Measurements from ENCODE around the gene DIPK1C.

Gene DIPK1C

DNA sequence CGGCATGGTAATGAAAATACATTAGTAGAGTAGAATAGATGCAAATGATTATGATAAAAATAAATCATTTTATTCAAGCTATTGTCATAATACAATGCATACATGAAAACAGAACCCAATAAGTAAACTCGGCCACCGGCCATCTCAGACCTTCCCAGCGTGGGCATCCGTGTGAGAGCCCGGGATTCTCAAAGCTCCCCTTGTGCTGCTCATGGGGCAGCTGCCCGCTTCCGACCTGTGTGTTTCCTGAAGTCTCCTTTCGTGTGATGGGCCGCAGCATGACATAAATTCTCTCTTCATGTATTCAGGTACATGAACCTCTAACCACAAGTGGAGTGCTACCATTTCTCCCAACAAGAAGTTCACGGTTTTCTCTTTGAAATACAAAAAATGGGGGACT, 25.6 kb upstream of the DIPK1C start:
- DNase-seq (ENCODE audit: low read depth, low spot score), result no peak

DNA sequence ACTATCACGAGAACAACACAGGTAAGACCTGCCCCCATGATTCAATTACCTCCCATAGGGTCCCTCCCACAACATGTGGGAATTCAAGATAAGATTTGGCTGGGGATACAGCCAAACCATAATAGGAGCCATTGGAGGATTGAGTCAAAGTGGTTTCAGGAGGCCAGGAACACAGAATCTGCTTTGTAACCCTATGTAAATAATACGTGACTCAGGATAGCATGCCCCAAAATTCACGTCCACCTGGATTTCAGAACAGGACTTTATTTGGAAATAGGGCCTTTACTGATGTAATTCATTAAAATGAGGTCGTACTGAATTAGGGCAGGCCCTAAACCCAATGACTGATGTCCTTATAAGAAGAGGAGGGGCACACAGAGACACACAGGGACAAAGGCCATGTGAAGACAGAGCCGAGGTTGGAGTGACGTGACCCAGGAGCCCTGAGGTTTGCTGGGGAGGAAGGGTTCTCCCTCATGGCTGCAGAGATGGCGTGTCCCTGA, 23.1 kb upstream of the DIPK1C start:
- no peak for DNase-seq (ENCODE audit: low read depth, low spot score)

DNA sequence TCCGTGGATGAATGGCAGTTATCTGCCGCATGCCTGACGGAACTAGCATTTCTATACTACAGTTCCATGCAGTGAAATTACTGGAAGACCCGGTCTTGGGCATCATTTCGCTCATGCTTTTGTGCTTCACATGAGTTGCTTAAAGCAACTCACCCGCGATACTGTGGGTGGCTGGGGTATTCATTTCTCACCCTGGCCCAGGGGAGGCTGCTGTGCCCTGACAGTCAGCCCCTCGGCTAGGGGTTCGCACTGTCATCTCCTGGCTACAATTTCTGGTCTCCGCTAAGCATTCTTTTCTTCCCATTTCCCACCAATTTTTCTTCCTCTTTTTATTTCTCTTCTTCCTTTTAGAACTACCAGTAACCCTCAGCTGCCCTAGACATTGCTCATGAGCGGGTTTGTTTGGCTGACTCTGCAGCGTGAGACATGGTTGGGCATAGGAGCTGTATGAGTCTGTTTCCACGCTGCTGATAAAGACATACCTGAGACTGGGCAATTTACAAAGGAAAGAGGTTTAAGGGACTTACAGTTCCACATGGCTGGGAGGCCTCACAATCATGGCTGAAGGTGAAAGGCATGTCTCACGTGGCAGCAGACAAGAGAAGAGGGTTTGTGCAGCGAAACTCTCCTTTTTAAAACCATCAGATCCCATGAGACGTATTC, 22.5 kb upstream of the DIPK1C start:
- no peak for DNase-seq (ENCODE audit: low read depth, low spot score)

DNA sequence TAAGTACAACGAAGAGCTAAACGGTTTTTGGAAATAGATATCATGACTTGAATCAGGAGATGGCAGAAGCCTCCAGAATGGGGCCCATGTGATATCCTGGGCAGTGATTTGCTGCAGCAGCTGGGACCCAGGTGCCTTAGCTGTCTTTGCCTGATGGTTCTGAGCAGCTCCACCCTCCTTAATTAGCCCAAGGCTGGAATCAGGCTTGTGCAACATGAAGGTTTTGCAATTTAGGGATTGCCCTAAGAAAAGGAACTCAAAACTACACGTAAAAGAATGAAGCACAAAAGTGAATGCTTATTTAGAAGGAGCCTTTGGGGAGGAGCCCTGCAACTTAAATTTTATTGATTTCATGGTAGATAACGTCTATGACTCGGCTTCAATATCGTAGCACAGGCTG, 21.8 kb upstream of the DIPK1C start:
- no peak for DNase-seq (ENCODE audit: low read depth, low spot score)

DNA sequence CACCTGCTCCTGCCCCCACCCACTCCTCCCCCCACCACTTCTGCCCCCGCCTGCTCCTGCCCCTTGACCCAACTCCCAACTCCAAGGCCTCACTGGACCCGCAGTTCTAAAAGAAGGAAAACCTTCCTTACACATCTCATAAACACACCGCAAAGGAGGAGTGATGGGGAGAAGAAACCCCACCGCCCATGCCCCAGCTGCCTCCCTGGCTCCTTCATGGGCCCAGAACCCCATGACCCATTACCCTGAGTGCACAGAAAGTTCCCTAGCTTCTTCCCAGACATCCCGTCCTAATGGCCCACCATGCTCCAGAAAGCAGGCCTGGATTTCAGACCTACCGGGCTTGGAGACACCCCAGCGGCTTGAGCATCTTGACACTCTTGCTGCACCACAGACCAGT, 21.2 kb upstream of the DIPK1C start:
- DNase-seq (ENCODE audit: low read depth, low spot score), result no peak

DNA sequence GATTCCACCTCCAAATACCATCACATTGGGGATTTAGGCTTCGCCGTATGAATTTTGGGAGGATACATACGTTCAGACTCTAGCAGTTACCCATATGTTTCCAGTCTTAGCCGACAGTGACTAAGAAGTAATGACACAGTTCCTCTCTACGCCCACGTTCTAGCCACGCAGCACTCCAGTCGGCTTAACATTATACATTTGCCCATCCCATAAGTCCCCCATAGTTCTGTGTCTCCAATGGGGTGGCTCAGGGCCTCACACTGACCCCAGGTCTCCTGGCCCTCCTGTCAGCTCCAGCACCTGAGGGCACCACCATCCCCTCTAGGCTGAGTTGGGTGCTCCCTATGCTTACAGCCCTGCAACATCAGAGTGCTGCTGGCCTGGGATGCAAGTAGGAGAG, 20.7 kb upstream of the DIPK1C start:
- no peak for DNase-seq (ENCODE audit: low read depth, low spot score)

DNA sequence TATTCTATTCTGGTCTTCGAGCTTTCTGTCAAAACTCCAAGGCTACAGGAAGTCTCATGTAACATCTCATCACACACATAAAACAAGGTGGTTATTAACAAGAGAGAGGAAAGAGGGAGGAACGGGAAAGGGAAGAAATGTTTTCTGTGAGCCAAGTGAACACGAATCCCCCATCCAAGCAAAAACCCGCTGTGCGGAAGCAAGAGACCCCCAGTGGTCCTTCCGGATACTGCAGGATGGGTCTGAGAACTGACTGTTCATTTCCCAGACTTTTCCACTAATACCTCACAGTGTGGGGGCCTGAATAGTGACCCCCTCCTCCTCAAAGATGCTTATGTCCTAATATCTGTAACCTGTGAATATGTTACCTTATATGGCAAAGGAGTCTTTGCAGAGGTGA, 19.0 kb upstream of the DIPK1C start:
- no peak for DNase-seq (ENCODE audit: low read depth, low spot score)

DNA sequence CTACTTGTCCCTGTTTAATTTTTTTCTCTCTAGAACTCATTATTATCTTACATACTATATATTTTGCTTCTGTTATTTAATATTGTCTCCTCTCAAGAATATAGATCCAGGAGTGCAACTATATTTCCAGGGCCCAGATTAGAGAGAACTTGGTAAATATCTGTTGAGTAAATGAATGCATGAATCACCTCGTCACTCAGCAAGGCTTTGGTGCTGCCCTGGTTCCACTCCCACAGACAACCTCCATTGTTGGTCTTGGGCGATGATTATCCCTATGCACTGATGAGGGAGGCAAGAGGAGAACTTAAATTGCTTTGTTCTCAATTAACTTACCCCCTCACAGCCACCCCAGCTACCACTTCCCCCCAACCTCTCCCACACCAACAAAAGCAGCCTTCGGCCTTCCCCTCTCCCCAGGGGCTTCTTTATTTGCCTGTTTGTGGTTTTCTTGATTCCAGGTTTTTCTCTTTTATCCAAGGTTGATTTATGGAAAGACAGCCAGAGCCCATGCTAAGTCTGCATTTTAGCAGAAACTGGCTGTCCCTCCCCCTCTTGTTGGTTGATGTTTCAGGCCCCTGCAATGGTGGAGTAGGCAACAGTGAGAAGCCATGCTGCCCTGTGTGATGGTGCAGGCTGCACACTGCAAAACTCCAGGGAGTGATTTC, 17.0 kb upstream of the DIPK1C start:
- DNase-seq (ENCODE audit: low read depth, low spot score), result no peak

DNA sequence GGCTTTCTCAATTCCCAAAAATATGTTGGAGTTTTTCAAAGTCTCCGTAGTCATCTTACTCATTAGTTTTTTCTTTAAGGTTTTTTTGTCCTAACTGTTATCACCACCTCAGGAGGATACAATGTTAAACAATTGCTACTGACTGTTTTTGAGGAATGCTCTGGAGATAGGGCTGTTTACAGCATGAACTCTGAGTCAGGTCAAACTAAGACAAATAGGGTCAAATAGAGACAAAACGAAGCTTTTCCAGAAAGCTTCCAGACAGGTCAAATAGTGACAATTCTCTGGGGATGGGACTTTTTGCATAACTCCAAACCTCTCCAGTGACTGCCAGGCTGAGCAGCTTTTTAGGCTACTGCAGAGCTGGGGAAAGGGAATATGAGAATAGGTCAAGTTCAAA, 15.2 kb upstream of the DIPK1C start:
- no peak for DNase-seq (ENCODE audit: low read depth, low spot score)

DNA sequence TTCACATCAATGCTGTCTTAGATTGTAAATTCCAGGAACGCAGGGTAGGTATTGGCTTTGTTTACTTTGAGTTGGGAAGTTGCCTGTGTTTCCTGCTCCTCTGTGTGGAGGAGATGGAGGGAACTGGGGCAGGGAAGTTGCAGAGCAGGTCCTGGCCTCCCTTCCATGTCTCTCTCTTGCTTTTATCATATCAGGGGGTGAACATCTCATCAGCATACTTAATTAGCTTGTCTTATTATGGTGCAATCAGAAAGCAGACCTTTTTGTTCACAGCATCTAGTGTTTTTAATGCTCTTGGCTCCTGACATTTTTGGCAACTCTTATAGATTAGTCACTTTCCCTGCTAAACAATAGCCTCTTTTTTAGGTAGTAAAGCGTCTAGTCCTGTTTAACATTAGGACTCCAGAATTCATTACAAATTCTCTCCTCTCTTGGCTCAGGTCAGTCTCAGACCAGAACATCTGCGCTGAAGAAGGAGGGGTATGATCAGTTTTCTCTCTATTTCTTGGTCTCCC, 11.5 kb upstream of the DIPK1C start:
- no peak for DNase-seq (ENCODE audit: low read depth, low spot score)

DNA sequence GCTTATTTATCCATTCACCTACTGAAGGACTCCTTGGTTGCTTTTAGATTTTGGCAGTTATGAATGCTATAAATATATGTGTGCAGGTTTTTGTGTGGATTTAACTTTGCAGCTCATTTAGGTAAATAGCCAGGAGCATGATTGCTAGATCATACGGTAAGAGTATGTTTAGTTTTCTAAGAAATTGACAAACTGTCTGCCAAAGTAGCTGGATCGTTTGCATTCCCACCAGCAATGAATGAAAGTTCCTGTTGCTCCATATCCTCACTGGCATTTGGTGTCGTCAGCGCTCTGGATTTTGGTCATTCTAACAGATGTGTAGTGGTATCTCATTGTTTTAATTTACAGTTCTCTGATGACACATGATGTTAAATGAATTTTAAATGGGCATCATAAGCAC, 8.7 kb upstream of the DIPK1C start:
- no peak for DNase-seq (ENCODE audit: low read depth, low spot score)

DNA sequence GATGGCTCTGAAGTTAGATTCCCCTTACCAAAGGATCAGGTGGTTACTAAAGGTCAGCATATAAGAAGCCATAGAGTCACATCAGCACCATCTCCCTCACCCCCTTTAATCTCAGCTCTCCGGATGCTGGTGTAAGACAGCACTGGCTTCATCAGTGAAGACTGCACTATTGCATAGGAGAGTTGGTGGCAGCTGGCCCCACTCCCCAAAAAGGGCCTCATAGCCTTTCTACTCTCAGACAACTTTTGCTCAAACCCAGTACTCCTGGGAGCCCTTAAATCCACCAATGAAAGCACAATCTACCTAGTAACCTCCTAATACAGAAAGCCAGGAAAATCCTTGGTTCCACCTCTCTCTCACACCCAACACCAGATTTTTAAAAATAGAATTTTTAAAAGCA, 6.9 kb upstream of the DIPK1C start:
- no peak for DNase-seq (ENCODE audit: low read depth, low spot score)

DNA sequence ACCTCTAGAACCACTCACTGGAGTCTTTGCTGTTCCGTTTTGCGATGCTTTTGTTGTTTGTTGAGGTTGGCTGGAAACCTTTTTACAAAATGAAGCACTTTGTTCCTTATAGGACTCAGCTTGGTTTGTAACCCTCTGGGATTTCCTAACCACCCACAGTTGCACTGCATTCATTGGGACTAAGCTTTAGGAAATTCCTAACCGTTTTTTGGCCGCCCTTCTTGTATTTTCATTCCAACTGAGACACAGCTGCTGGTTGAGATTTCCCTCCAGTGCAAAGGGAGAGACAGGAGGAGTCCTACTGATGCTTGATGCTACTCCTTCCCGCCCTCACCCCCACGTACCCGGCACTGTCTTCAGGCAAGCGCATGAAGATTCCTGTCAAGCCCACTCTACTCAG, 6.1 kb upstream of the DIPK1C start:
- DNase-seq (ENCODE audit: low read depth, low spot score), result no peak

DNA sequence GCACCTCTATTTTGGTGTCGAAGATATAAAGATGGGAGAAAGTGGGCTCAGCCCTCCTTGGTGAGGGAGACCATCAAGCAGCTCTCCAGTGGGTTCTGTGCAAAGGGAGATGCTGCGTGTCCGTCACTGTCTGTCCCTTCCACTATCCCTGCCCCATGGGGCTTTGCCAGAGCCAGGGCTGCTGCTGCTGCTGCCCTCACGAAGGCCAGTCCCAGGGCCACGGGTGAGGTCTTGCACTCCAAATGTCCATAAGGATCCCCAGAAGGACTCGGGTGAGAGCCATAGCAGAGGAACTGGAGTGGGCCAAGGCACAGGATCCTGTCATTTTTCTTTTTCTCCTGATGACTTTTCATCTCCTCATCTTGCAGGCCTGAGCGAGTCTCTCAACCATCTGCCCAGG, 3.7 kb upstream of the DIPK1C start:
- no peak for DNase-seq (ENCODE audit: low read depth, low spot score)

DNA sequence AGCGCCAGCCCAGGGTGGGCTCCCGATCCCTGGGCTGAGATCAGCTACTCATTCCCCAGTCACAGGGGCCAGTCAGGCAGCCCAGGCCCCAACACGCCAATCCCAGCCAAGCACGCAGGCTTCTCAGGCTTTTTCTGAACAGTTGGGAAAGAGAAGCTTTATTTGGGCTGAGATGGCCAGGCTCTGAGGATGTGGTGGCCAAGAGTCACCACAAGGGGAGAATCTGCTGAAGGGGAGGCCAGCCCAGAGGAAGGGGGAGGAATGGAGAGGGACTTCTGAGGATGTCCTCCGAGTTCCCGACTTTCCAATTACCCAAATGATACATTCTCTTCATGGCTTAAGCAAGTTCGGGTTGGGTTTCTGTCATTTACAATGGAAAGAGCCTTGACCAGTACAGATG, 2.8 kb upstream of the DIPK1C start:
- peak; percentile 54 for DNase-seq (ENCODE audit: low read depth, low spot score)

DNA sequence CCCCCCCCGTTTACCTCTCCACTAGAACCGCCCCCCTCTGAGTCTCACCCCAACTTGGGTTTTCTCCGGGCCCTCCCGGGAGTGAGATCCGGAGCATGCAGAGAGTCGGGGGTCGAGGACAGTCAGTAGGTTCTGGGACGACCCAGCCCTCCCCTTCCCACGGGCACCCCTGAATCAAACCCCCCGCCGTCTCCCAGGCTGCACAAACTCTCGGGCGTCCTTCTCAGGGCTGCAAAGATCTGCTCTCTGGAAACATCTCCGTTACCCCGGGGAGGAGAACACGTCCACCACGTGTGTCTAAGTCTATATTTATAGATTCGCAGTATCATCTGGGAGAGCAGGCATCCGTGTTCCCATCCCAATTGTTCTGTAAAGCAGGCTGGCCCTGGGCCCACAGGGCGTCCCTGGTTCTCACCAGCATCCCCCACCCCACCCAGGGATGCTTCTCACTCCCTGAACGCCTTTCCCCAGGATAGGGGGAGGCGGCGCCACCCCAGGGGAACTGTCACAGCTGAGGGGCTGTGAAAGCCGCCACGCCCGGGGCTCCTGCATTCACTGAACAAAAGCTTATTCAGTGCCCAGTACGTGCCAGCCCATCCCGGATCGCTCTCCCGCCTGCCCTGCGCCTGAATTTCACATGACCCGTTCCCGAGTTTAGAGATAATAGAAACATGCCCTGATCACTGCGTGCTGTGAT, 765 bp upstream of the DIPK1C start:
- no peak for DNase-seq (ENCODE audit: low read depth, low spot score)

DNA sequence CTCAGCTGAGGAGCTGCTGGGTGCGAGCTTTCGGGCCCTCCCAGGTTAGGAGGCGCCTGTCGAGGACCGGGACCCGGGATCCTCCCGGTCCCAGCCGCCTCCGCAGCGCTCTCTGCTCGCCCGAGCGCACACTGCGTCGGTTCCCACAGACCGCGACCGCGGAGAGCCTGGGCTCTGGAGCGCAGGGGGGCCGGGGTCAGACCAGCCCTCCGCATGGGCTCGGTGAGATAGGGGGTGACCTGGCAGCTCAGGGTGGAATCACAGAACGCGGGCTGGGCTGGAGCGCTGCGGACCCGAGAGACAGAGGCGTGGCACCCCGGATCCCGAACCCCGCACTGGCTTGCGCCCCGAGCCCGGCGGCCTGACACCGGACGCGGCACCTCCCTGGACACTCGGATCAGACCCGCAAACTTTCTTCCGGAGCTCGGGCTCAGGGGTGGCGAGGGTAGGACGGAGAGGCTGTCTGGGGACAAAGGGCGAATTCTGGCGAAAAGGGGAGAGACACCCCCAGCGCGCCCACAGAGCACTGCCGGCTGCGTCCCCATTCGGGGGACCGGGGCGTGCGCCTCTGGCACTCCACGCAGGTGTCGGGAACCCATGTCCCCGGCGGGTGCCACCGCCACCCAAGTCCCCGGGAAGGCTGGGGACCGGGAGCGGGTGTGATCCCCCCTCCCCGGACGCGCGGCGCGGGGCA, 612 bp downstream of the DIPK1C start:
- DNase-seq (ENCODE audit: low read depth, low spot score), result no peak

DNA sequence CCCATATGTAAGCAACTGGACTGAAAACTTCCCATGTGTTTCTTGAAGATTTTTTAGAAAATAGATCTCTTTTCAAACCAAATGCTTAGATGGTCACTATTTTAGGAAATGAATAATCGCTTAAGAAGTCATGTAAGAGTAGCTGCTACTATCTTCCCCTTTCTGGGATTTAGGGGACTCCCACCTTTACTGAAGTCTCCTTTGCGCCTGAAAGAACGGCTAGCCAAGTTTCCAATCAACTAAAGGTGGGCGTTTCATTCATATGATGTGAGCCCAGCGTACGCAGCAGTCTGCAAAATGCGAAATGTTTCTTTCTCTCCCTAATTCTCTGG, 1.1 kb downstream of the DIPK1C start:
- DNase-seq (ENCODE audit: low read depth, low spot score), result no peak

DNA sequence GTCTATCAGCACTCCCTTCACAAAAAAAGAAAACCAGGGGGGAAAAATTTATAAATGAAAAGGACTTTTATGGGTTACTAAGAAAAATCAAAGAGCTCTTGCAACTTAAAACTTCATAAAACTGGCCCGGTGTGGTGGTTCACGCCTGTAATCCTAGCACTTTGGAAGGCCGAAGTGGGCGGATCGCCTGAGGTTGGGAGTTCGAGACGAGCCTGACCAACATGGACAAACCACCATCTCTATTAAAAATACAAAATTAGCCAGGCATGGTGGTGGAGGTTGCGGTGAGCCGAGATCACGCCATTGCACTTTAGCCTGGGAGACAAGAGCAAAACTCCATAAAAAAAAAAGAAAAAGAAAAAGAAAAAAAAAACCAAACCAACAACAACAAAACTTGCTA, 1.7 kb downstream of the DIPK1C start:
- DNase-seq (ENCODE audit: low read depth, low spot score), result no peak

DNA sequence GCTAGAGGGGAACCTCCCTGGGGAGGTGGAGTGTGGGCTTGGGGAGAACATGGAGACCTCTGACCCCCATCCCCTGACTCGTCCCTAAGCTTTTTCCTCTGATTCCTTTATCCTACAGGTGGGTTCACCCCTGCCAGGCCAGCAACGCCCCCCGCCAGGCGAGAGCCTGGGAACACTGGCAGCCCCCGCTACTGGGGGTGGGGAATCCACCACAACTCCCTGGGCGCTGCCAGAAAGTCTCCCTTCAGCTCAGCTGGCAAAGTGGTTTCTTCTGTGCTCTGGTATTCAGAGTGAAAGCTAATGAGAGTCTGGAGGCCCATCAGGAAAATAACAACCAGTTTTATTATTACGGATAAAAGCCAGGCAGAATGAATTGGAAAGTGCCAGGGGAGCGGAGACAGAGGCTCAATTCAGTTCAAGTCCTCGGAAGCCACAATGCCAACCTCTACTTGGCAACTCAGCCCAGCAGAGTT, 2.8 kb downstream of the DIPK1C start:
- no peak for DNase-seq (ENCODE audit: low read depth, low spot score)

DNA sequence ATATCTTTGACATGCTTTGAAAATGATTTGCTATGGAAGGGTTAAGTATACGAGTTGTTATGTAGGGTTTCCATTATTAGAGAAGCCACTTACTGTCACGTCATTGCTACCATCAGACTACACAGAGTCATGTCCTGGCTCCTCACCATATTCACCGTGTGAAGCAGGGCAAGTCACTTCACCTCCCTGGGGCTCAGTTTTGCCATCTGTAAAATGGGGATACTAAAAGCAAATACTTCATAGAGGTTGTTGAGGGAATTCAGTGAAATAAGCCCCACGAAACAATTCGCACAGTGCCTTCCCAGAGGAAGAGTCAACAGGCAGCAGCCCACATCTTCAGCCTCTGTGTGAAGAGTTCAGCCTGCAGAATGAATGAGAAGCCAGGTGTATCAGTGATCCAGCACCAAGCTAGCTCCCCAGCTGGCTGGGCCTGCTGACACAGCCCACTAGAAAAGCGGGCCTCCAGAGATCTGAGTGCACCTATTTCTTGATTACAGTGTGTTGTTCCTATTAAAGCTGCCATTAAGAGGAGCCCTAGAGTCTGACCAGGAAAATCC, 3.4 kb downstream of the DIPK1C start:
- no peak for DNase-seq (ENCODE audit: low read depth, low spot score)

DNA sequence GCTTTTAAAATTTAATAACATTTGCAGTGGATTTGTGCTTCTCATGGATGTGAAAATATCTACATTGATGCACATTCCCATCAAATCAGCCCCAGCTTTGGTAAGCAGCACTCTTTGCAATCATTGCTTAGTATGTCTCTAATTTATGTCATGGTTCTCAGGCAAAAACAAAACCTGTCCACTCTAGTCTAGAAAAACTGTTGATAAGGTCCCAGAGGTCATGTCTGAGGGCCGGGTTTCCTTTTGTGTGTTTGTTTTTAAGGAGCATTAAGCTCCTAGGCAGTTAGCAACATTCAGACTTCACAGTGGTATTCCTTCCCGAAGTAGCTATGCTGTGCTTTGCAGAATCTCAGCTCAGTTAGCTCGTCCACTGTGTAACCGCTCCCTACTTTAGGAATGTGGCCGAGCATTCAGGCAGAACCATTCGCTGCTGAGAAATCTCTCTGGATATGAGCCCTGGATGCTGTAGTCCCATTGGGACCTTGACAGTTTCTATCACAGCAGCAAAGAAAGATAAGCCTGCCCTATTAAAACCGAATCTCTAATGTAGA, 4.0 kb downstream of the DIPK1C start:
- DNase-seq (ENCODE audit: low read depth, low spot score), result no peak

All from iPS DF 19.7 (cell line).